ENCODE measurements around the gene XRCC4. TPM values are rescaled to one million over a fixed set of nuclear protein-coding genes. Genes with fewer than 3 reads are reported as not detected.
"Not testable (repeated sequence)": the region's sequence is repeated elsewhere in the genome, so short reads cannot be mapped to it uniquely, and the experiment has no call there.

Gene XRCC4
- total and polyA plus RNA-seq, 4 donors, result 2.3 to 4.9 (median 3.0) TPM

- no peak for TF ChIP-seq GABPA (IDR thresholded peaks at IDR 0.05 in 1 of 2, conservative IDR thresholded peaks at IDR 0.05 in 1 of 2)
- TF ChIP-seq REST (IDR thresholded peaks at IDR 0.05), result no peak
- no peak for TF ChIP-seq ATF3 (IDR thresholded peaks at IDR 0.05)
- no peak for DNase-seq (ENCODE audit: low spot score)
- 83% methylated on average over 2 of the region's 2 CpGs for WGBS
- Histone ChIP-seq H3K4me3 (ENCODE audit: low read depth in 1 of 3, low read length in 3 of 3) (no peak overlapping the region), H3K9ac (ENCODE audit: low read depth in 1 of 2, low read length in 2 of 2) (no peak overlapping the region), H3K9me3 (ENCODE audit: control insufficient read depth in 4 of 4, low read length in 3 of 4) (no peaks in the 10 kb centered on the region), H3K36me3 (ENCODE audit: control insufficient read depth in 4 of 4, insufficient read depth in 3 of 4, low read depth in 1 of 4, low read length in 3 of 4) (peaks cover 1 to 10% (median 6%) of the 10 kb centered on the region in 4 donors), H3K27ac (ENCODE audit: low read depth in 1 of 2, low read length in 2 of 2) (no peak overlapping the region), H3K4me1 (ENCODE audit: control insufficient read depth in 4 of 4, insufficient read depth in 4 of 4, low read length in 3 of 4) (no peaks in the 10 kb centered on the region), H3K27me3 (ENCODE audit: control insufficient read depth in 4 of 4, insufficient read depth in 4 of 4, low read length in 3 of 4) (no peaks in the 10 kb centered on the region)
Observed at GRCh38 chr5:83059341-83059740, 18.0 kb upstream of the XRCC4 start.

GRCh38 chr5:83066548-83067110 is 10.7 kb upstream of the XRCC4 start:
- no peak for TF ChIP-seq ZBTB33 (IDR thresholded peaks at IDR 0.05)
- Histone ChIP-seq H3K4me3 (ENCODE audit: low read depth in 1 of 3, low read length in 3 of 3) (no peak overlapping the region), H3K36me3 (ENCODE audit: control insufficient read depth in 4 of 4, insufficient read depth in 3 of 4, low read depth in 1 of 4, low read length in 3 of 4) (peaks cover 1 to 9% (median 3%) of the 10 kb centered on the region in 4 donors), H3K27ac (ENCODE audit: low read depth in 1 of 2, low read length in 2 of 2) (no peak overlapping the region), H3K9ac (ENCODE audit: low read depth in 1 of 2, low read length in 2 of 2) (no peak overlapping the region), H3K4me1 (ENCODE audit: control insufficient read depth in 4 of 4, insufficient read depth in 4 of 4, low read length in 3 of 4) (peaks cover 0 to 18% (median 1%) of the 10 kb centered on the region in 4 donors), H3K27me3 (ENCODE audit: control insufficient read depth in 4 of 4, insufficient read depth in 4 of 4, low read length in 3 of 4) (no peaks in the 10 kb centered on the region), H3K9me3 (ENCODE audit: control insufficient read depth in 4 of 4, low read length in 3 of 4) (no peaks in the 10 kb centered on the region)
- 86% methylated on average over 3 of the region's 3 CpGs for WGBS
- no peak for DNase-seq (ENCODE audit: low spot score)

GRCh38 chr5:83067377-83067776 is 10.0 kb upstream of the XRCC4 start:
- WGBS, result 96% methylated on average over 4 of the region's 4 CpGs
- not testable (repeated sequence) for H3K4me3 ChIP-seq (ENCODE audit: low read depth in 1 of 3, low read length in 3 of 3); DNase-seq (ENCODE audit: low spot score); H3K27me3 ChIP-seq (ENCODE audit: control insufficient read depth in 4 of 4, insufficient read depth in 4 of 4, low read length in 3 of 4); H3K36me3 ChIP-seq (ENCODE audit: control insufficient read depth in 4 of 4, insufficient read depth in 3 of 4, low read depth in 1 of 4, low read length in 3 of 4); H3K9me3 ChIP-seq (ENCODE audit: control insufficient read depth in 4 of 4, low read length in 3 of 4); H3K27ac ChIP-seq (ENCODE audit: low read depth in 1 of 2, low read length in 2 of 2); H3K9ac ChIP-seq (ENCODE audit: low read depth in 1 of 2, low read length in 2 of 2)
- peaks cover 0 to 25% (median 3%) of the 10 kb centered on the region in 4 donors for H3K4me1 ChIP-seq (ENCODE audit: control insufficient read depth in 4 of 4, insufficient read depth in 4 of 4, low read length in 3 of 4)
